ENCODE measurements around the gene CAPN14.

GRCh38 chr2:31191931-31192330, 25.4 kb downstream of the CAPN14 start:
- TF ChIP-seq, protein P1, sequence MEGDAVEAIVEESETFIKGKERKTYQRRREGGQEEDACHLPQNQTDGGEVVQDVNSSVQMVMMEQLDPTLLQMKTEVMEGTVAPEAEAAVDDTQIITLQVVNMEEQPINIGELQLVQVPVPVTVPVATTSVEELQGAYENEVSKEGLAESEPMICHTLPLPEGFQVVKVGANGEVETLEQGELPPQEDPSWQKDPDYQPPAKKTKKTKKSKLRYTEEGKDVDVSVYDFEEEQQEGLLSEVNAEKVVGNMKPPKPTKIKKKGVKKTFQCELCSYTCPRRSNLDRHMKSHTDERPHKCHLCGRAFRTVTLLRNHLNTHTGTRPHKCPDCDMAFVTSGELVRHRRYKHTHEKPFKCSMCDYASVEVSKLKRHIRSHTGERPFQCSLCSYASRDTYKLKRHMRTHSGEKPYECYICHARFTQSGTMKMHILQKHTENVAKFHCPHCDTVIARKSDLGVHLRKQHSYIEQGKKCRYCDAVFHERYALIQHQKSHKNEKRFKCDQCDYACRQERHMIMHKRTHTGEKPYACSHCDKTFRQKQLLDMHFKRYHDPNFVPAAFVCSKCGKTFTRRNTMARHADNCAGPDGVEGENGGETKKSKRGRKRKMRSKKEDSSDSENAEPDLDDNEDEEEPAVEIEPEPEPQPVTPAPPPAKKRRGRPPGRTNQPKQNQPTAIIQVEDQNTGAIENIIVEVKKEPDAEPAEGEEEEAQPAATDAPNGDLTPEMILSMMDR (IDR thresholded peaks at IDR 0.05), result no peak
- TF ChIP-seq SIN3A (IDR thresholded peaks at IDR 0.05; ENCODE audit: borderline replicate concordance, insufficient read depth, low read depth, low read length), result no peak

Measured in Panc1 (cell line).